ENCODE data around the gene MAP2K5. TPM values are rescaled to one million over a fixed set of nuclear protein-coding genes. Genes with fewer than 3 reads are reported as not detected.

The MAP2K5 gene
- total RNA-seq, 1 donor from 2014 or later, result 19.6 TPM

DNA sequence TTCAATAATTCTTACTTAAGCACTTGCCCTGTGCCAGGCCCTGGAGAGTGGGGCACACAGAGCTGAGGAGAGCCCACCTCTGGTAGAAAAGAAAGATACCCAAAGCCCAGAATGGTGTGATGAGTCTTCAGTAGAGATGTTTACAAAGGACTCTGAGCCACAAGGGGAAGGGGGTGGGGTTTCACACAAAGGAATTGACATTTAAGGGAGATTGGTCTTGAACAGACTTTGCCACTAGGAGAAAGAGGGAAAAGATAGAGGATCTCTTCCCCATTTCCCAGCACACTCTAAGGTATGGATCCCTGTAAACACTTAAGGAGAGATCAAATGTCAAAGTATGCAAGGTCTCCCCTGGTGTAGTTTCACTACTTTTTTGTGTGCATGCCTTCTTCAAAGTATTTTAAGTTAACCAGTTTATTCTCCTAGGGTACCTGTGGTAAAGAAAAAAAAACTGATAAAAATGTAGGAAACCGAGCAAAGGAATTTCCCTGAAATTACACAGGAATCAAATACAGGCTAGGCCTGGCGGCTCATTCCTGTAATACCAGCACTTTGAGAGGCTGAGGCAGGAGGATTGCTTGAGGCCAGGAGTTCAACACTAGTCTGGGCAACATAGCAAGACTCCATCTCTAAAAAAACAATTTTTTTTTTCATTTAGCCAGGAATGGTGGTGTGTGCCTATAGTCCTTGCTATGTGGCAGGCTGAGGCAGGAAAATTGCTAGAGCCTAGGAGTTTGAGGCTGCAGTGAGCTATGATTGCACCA is 165.2 kb downstream of the MAP2K5 start:
- DNase-seq (ENCODE audit: low read depth, low spot score), result no peak
- Mint-ChIP-seq H3K27ac (ENCODE audit: unreplicated experiment) (no peak overlapping the region), H3K4me1 (peaks cover 16% of the 10 kb centered on the region), H3K4me3 (no peak overlapping the region), H3K27me3 (ENCODE audit: low read depth) (no peaks in the 10 kb centered on the region), H3K36me3 (ENCODE audit: low read depth) (peaks cover 7% of the 10 kb centered on the region), H3K9me3 (no peaks in the 10 kb centered on the region)
- TF ChIP-seq, protein P1, sequence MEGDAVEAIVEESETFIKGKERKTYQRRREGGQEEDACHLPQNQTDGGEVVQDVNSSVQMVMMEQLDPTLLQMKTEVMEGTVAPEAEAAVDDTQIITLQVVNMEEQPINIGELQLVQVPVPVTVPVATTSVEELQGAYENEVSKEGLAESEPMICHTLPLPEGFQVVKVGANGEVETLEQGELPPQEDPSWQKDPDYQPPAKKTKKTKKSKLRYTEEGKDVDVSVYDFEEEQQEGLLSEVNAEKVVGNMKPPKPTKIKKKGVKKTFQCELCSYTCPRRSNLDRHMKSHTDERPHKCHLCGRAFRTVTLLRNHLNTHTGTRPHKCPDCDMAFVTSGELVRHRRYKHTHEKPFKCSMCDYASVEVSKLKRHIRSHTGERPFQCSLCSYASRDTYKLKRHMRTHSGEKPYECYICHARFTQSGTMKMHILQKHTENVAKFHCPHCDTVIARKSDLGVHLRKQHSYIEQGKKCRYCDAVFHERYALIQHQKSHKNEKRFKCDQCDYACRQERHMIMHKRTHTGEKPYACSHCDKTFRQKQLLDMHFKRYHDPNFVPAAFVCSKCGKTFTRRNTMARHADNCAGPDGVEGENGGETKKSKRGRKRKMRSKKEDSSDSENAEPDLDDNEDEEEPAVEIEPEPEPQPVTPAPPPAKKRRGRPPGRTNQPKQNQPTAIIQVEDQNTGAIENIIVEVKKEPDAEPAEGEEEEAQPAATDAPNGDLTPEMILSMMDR (conservative IDR thresholded peaks at IDR 0.05), result no peak

DNA sequence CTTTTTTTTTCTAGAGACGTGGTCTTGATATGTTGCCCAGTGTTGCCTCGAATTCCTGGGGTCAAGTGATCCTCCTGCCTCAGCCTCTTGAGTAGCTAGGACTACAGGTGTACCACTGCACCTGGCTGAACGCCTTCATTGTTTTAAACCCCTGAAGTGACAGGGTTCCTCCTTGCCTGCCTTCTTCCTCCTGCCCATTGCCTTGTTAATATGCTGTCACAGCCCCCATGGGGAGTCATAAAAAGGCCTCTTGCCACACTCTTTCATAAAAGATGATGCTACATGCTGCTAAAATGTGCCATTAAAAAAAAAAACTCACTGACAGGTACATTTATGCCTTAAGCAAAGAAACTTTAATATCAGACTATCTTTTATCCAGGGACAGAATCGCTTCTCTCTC is 166.0 kb downstream of the MAP2K5 start:
- peaks cover 7% of the 10 kb centered on the region for H3K36me3 Mint-ChIP-seq (ENCODE audit: low read depth)
- H3K9me3 Mint-ChIP-seq, result no peaks in the 10 kb centered on the region
- DNase-seq (ENCODE audit: low read depth, low spot score), result no peak
- H3K4me3 Mint-ChIP-seq, result no peak overlapping the region
- H3K27me3 Mint-ChIP-seq (ENCODE audit: low read depth), result no peaks in the 10 kb centered on the region
- H3K4me1 Mint-ChIP-seq, result peaks cover 16% of the 10 kb centered on the region
- TF ChIP-seq, protein P1 (conservative IDR thresholded peaks at IDR 0.05), result no peak
- H3K27ac Mint-ChIP-seq (ENCODE audit: unreplicated experiment), result no peak overlapping the region

DNA sequence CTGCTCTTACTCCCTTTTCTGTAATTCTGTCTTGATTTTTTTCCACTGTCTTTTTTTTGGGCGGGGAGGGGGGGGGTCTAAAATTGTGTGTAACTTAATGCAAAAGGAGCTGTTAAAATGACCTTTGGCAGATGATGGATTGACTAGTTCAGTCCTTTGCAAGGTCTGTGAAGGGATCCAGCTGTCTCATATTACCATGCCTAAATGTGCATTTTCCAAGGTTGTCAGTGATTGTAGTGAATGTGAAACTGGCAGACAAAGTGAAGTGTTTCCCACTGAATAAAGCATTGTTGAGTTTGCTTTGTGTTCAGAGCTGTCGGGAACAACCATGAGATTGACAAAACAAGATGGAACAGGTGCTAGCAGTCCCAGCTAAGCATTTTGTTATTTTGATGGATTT is 172.7 kb downstream of the MAP2K5 start:
- no peaks in the 10 kb centered on the region for H3K36me3 Mint-ChIP-seq (ENCODE audit: low read depth)
- no peaks in the 10 kb centered on the region for H3K9me3 Mint-ChIP-seq
- no peak overlapping the region for H3K4me3 Mint-ChIP-seq
- no peak overlapping the region for H3K27ac Mint-ChIP-seq (ENCODE audit: unreplicated experiment)
- TF ChIP-seq, protein P1 (conservative IDR thresholded peaks at IDR 0.05), result no peak
- H3K27me3 Mint-ChIP-seq (ENCODE audit: low read depth), result no peaks in the 10 kb centered on the region
- H3K4me1 Mint-ChIP-seq, result peaks cover 27% of the 10 kb centered on the region
- DNase-seq (ENCODE audit: low read depth, low spot score), result no peak

DNA sequence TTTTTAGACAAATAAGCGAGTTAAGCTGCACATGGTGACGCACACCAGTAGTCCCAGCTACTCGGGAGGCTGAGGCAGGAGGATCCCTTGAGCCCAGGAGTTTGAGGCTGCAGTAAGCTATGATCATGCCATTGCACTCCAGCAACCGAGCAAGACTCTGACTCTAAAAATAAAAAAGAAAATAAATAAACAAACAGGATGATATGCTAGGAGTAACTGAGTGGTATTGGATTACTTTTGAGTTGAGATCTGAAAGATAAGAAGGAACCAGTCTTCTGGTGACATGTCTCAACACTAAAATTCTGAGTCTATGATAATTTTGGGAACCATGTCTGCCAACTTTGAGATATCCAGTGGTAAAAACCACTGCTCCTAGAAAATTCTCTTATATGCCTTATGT is 173.7 kb downstream of the MAP2K5 start:
- Mint-ChIP-seq H3K27ac (ENCODE audit: unreplicated experiment) (no peak overlapping the region), H3K4me1 (peaks cover 27% of the 10 kb centered on the region), H3K4me3 (no peak overlapping the region), H3K36me3 (ENCODE audit: low read depth) (no peaks in the 10 kb centered on the region), H3K9me3 (no peaks in the 10 kb centered on the region), H3K27me3 (ENCODE audit: low read depth) (no peaks in the 10 kb centered on the region)
- no peak for DNase-seq (ENCODE audit: low read depth, low spot score)
- TF ChIP-seq, protein P1 (conservative IDR thresholded peaks at IDR 0.05), result no peak

DNA sequence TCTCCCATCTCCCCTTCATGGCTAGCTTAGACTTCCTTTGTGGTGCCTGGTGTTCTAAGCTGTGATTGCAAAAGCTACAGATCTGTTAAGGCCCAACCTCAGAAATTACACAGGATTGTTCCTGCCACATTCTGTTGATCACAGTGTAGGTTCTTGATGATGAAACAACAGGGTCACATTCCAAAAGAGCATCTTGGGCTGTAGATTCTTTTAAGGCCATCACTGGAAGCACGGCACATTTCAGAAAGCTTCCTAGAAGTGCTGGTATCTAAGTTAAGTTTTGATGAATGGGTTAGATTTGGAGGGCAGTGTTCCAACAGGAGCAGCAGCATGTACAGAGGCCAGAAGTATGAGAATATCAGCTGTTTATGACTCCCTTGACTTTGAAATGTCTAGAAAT is 175.3 kb downstream of the MAP2K5 start:
- DNase-seq (ENCODE audit: low read depth, low spot score), result no peak
- TF ChIP-seq, protein P1 (conservative IDR thresholded peaks at IDR 0.05), result no peak
- Mint-ChIP-seq H3K36me3 (ENCODE audit: low read depth) (no peaks in the 10 kb centered on the region), H3K27me3 (ENCODE audit: low read depth) (no peaks in the 10 kb centered on the region), H3K4me1 (peaks cover 29% of the 10 kb centered on the region), H3K27ac (ENCODE audit: unreplicated experiment) (no peak overlapping the region), H3K4me3 (no peak overlapping the region), H3K9me3 (no peaks in the 10 kb centered on the region)

Data from neural crest cell (in vitro differentiated cells).